HepG2 (cell line): ENCODE results near the gene GGA1. TPM values are rescaled to one million over a fixed set of nuclear protein-coding genes. Genes with fewer than 3 reads are reported as not detected.

Source experiments
- BORCS8-MEF2B ChIP-seq: sonication (generic); formaldehyde crosslinking; IDR thresholded peaks from 2 replicates; pipeline ENCODE4 v1.8.0; 2022; ENCODE audit warnings: mild to moderate bottlenecking, missing genetic modification reagents
- HNRNPL ChIP-seq: fragments of 200-400 bp; formaldehyde crosslinking; IDR thresholded peaks from 2 replicates; pipeline ENCODE4 v1.6.1; 2017; ENCODE audit warnings: mild to moderate bottlenecking, low read depth, low read length
- MED8 ChIP-seq: sonication (generic); formaldehyde crosslinking; IDR thresholded peaks from 2 replicates; pipeline ENCODE4 v1.8.1; 2023; ENCODE audit warnings: mild to moderate bottlenecking, missing genetic modification reagents; ENCODE audit not compliant: insufficient replicate concordance
- MYC ChIP-seq: sonication (generic); formaldehyde crosslinking; IDR thresholded peaks from 2 replicates; pipeline ENCODE4 v1.9.0; 2021; ENCODE audit warnings: missing genetic modification reagents, borderline replicate concordance
- SIN3A ChIP-seq: IDR thresholded peaks from 2 replicates; pipeline ENCODE4 v1.6.1; 2011; ENCODE audit warnings: low read depth, mild to moderate bottlenecking, control low read depth, low read length, borderline replicate concordance
- SMARCE1 ChIP-seq: fragments of 450-650 bp; IDR thresholded peaks from 2 replicates; pipeline ENCODE4 v1.6.1; 2017; ENCODE audit warnings: borderline replicate concordance
- SP1 ChIP-seq, 2 experiments: fragments of 450-650 bp in 1 of 2; sonication (generic) in 1 of 2; formaldehyde crosslinking in 1 of 2; IDR thresholded peaks; 2 replicates each; pipeline versions ENCODE4 v1.4.0 to v1.6.1; 2016 to 2020; ENCODE audit warnings: missing genetic modification reagents in 1 of 2
- TAF1 ChIP-seq: sonication (generic); formaldehyde crosslinking; IDR thresholded peaks from 2 replicates; pipeline ENCODE4 v1.4.0; 2020; ENCODE audit warnings: missing genetic modification reagents
- ZNF264 ChIP-seq: sonication (generic); formaldehyde crosslinking; IDR thresholded peaks from 2 replicates; pipeline ENCODE4 v1.4.0; 2020; ENCODE audit warnings: missing genetic modification reagents
- ZNF276 ChIP-seq: sonication (generic); formaldehyde crosslinking; IDR thresholded peaks from 2 replicates; pipeline ENCODE4 v1.4.0; 2020; ENCODE audit warnings: mild to moderate bottlenecking, low read depth, missing genetic modification reagents
- ZNF280B ChIP-seq: sonication (generic); formaldehyde crosslinking; IDR thresholded peaks from 2 replicates; pipeline ENCODE4 v1.5.0; 2020; ENCODE audit warnings: missing genetic modification reagents, mild to moderate bottlenecking, borderline replicate concordance
- ZNF3 ChIP-seq: IDR thresholded peaks from 2 replicates; pipeline ENCODE4 v1.7.0; 2017; ENCODE audit warnings: inconsistent platforms
- ZNF512B ChIP-seq: sonication (generic); formaldehyde crosslinking; IDR thresholded peaks from 2 replicates; pipeline ENCODE4 v1.5.1; 2020; ENCODE audit warnings: missing genetic modification reagents, mild to moderate bottlenecking, borderline replicate concordance
- ZNF616 ChIP-seq: sonication (generic); formaldehyde crosslinking; IDR thresholded peaks from 2 replicates; pipeline ENCODE4 v1.5.0; 2020; ENCODE audit warnings: low read depth, mild to moderate bottlenecking, missing genetic modification reagents
- ZSCAN20 ChIP-seq: sonication (generic); formaldehyde crosslinking; IDR thresholded peaks from 2 replicates; pipeline ENCODE4 v1.4.0; 2020; ENCODE audit warnings: missing genetic modification reagents, mild to moderate bottlenecking, borderline replicate concordance
- polyA plus RNA-seq, 8 experiments: library from polyadenylated mRNA; depleted of rRNA in 3 of 8; stranded (reverse) in 7 of 8; unstranded in 1 of 8; fragments of >200 nt; fragmentation: Illumina TruSeq in 4 of 8; extraction: Trizol in 4 of 8; gene quantifications; 2 replicates each; pipeline versions ENCODE4 v1.2.1 to v1.2.3, GENCODE V29; 2011 to 2016; ENCODE audit warnings: low read depth in 4 of 8, missing spikeins in 1 of 8, mixed read lengths in 1 of 8; ENCODE audit not compliant: insufficient read depth in 1 of 8
- total RNA-seq, 5 experiments: library from RNA; depleted of rRNA; stranded (reverse); fragments of >200 nt; fragmentation: Illumina TruSeq; extraction: Trizol; gene quantifications; 2 replicates each; pipeline ENCODE4 v1.2.3, GENCODE V29; 2016; ENCODE audit warnings: low read depth in 1 of 5
- TF ChIP-seq, protein P1 (sequence below): sonication (generic); formaldehyde crosslinking; IDR thresholded peaks from 2 replicates; pipeline ENCODE4 v1.4.0; 2020; ENCODE audit warnings: missing genetic modification reagents
- TF ChIP-seq, protein P2 (sequence below): sonication (generic); formaldehyde crosslinking; IDR thresholded peaks from 2 replicates; pipeline ENCODE4 v1.4.0; 2020; ENCODE audit warnings: missing genetic modification reagents

GGA1 gene
- total and polyA plus RNA-seq, 2 of the 13 experiments (the other 11 are each of a cell fraction or from before 2014, with no cell fraction given), result 29.1 to 87.2 TPM

DNA sequence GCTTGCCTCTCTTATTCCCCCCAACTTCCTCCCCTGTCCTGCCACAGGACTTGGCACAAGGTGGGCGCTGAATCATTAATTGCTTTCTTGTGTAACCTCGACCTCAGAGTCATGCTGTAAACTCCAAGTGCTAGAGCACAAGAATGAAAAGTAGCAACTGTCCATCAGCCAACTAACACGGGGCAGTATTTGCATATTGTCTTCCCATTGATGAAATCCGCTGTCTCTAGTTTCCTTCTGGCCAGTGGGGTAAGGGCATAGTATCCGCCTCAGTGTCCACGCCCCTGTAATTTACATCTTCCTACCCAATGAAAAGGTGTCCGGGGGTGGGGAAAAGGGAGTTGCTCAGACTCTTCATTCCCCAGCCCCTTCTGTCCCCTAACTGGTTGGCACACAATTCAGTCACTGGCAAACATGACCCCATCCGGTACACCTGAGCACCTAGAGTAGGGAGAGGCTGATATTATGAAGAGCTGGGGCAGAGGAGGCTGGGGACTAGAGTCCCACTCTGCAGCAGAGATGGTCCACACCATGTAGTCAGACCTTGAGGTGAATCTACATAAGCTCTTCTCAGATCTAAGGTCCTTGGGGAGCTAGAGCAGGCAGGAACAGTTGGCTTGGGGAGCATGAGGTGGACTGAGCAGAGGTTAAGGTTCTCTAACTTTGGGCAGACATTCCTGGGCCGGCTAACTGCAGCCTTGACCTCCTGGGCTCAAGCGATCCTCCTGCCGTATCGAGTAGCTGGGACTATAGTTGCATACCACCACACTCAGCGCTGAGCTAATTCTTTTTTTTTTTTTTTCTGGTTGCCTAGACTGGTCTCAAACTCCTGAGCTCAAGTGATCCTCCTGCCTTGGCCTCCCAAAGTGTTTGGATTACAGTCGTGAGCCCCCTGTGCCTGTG, 6.8 kb upstream of the GGA1 start (continued):
- TF ChIP-seq SP1 (IDR thresholded peaks at IDR 0.05) (no peak), SP1 (CRISPR knock-in tag; IDR thresholded peaks at IDR 0.05) (no peak), ZNF280B (CRISPR knock-in tag) (no peak), SIN3A (peak; percentile 38; the same call in 1 of the 2 replicates), SMARCE1 (no peak), MED8 (CRISPR knock-in tag) (no peak), ZSCAN20 (CRISPR knock-in tag) (no peak), BORCS8-MEF2B (CRISPR knock-in tag) (no peak), ZNF616 (CRISPR knock-in tag) (no peak), ZNF264 (CRISPR knock-in tag) (no peak), ZNF3 (CRISPR knock-in tag) (no peak), MYC (no peak), HNRNPL (no peak), TAF1 (no peak), ZNF276 (no peak), ZNF512B (no peak)
- TF ChIP-seq, protein P1, sequence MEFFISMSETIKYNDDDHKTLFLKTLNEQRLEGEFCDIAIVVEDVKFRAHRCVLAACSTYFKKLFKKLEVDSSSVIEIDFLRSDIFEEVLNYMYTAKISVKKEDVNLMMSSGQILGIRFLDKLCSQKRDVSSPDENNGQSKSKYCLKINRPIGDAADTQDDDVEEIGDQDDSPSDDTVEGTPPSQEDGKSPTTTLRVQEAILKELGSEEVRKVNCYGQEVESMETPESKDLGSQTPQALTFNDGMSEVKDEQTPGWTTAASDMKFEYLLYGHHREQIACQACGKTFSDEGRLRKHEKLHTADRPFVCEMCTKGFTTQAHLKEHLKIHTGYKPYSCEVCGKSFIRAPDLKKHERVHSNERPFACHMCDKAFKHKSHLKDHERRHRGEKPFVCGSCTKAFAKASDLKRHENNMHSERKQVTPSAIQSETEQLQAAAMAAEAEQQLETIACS (CRISPR knock-in tag), result no peak
- TF ChIP-seq, protein P2, sequence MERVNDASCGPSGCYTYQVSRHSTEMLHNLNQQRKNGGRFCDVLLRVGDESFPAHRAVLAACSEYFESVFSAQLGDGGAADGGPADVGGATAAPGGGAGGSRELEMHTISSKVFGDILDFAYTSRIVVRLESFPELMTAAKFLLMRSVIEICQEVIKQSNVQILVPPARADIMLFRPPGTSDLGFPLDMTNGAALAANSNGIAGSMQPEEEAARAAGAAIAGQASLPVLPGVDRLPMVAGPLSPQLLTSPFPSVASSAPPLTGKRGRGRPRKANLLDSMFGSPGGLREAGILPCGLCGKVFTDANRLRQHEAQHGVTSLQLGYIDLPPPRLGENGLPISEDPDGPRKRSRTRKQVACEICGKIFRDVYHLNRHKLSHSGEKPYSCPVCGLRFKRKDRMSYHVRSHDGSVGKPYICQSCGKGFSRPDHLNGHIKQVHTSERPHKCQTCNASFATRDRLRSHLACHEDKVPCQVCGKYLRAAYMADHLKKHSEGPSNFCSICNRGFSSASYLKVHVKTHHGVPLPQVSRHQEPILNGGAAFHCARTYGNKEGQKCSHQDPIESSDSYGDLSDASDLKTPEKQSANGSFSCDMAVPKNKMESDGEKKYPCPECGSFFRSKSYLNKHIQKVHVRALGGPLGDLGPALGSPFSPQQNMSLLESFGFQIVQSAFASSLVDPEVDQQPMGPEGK (CRISPR knock-in tag), result peak; percentile 41; the same call in 1 of the 2 replicates
